ENCODE data around the gene PRKAR1A. TPM values are rescaled to one million over a fixed set of nuclear protein-coding genes. Genes with fewer than 3 reads are reported as not detected.

The PRKAR1A gene
- total and polyA plus RNA-seq, 9 donors, result 137 to 501 (median 375) TPM

DNA sequence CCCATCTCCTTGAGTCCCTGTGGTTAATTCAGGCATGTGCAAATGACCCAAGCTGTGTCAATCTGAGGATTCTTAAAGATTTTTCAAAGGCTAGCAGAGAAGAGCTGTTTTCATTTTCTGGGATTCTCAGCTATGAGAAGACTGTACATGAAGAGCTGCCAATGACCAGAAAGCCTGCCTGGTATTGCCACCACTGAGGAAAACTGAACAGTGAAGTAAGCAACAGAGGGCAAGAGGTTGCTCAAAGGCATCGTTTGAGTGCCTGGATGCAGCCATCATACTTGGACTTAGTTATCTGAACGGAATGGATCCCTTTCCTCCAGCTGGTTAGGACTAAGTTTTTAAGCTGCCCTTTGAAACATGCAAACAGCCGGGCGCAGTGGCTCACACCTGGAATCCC lies 50.5 kb downstream of the PRKAR1A start:
- peaks cover 4% of the 10 kb centered on the region for H3K4me1 ChIP-seq (ENCODE audit: insufficient read depth)
- intact Hi-C loops (cut with DNase I), result no loop called here
- no peaks in the 10 kb centered on the region for H3K9me3 ChIP-seq
- no peak overlapping the region for H3K27ac ChIP-seq
- 68 to 72% (median 72%) methylated on average over 4 of the region's 4 CpGs for WGBS, 3 donors
- no peak for DNase-seq
- H3K36me3 ChIP-seq, result no peaks in the 10 kb centered on the region
- no peaks in the 10 kb centered on the region for H3K27me3 ChIP-seq
- no peak for TF ChIP-seq EP300 (IDR thresholded peaks at IDR 0.05)
- TF ChIP-seq, protein P1, sequence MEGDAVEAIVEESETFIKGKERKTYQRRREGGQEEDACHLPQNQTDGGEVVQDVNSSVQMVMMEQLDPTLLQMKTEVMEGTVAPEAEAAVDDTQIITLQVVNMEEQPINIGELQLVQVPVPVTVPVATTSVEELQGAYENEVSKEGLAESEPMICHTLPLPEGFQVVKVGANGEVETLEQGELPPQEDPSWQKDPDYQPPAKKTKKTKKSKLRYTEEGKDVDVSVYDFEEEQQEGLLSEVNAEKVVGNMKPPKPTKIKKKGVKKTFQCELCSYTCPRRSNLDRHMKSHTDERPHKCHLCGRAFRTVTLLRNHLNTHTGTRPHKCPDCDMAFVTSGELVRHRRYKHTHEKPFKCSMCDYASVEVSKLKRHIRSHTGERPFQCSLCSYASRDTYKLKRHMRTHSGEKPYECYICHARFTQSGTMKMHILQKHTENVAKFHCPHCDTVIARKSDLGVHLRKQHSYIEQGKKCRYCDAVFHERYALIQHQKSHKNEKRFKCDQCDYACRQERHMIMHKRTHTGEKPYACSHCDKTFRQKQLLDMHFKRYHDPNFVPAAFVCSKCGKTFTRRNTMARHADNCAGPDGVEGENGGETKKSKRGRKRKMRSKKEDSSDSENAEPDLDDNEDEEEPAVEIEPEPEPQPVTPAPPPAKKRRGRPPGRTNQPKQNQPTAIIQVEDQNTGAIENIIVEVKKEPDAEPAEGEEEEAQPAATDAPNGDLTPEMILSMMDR (IDR thresholded peaks at IDR 0.05), result no peak
- no peak for TF ChIP-seq POLR2A (IDR thresholded peaks at IDR 0.05)
- no peak overlapping the region for H3K4me3 ChIP-seq

DNA sequence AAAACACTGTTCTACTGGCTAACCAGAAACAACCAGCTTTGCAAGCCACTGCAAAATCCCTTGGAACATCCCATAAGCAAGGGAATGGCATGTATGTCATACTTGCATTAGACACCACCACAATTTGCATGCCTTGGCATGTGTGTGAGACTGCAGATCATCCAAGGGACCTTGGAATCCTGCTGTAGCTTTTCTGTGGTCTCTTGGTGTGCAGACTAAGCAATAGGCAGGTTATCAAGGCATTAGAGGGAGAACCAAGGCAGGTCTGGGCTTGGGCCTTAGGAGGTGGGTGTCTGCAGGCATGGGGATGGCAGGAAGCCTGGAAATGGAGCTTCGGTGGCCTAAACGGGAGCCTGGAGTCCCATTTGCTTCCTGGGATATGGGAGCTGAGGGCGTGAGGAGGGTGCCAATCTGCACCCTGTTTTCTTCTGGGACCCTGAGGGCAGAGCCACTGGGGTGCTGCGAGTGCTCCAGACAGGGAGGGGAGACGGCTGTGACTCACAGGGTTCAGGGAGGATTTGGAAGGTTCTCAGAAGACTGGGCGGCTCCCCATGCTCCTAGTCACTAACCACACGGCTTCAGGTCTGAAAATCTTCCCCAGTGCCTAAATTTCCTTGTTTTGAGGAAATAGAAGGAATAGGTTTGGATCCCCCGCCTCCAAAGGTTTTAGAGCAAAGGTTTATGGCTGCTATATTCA lies 52.3 kb downstream of the PRKAR1A start:
- Histone ChIP-seq H3K27ac (no peak overlapping the region), H3K27me3 (no peaks in the 10 kb centered on the region), H3K36me3 (no peaks in the 10 kb centered on the region), H3K9me3 (no peaks in the 10 kb centered on the region), H3K4me3 (no peak overlapping the region), H3K4me1 (ENCODE audit: insufficient read depth) (peaks cover 4% of the 10 kb centered on the region)
- intact Hi-C loops (cut with DNase I), result no loop called here
- TF ChIP-seq, protein P1 (IDR thresholded peaks at IDR 0.05), result no peak
- TF ChIP-seq EP300 (IDR thresholded peaks at IDR 0.05) (no peak), POLR2A (IDR thresholded peaks at IDR 0.05) (no peak)
- no peak for DNase-seq
- WGBS, 3 donors, result 81 to 88% (median 81%) methylated on average over 8 of the region's 8 CpGs

DNA sequence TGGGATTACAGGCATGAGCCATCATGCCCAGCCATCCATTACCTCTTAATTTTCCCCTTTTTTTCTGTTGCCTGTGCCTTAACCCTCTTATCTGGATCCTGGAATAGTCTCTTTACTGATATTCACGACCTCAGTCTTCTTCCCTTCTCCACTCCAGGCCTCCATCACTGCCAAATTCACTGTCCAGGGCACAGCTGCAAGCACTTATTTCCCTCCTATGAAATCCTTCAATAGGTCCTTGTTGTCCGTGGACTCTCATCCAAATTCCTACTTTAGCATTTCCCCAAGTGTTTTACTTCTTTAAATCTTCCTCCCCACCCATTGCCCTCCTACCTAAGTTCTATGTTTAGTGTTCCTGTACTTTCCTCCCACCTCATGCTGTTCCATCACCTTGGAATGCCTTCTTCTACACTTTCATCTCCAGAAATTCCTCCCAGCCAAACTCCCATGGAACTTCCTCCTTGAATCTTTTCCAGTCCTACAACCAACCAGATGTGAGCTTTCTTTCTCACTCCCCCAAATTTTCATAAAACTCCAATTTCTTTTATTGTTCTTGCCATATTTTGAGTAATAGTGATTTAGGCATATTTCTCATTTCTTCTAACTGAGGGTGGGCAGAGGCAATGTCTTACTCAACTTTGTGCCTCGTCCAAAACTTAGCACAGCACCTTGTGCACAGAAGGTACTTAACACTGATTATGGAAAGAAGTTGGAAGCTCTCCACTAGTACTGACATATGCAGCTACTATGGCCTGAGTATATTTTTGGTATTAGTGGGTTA lies 53.6 kb downstream of the PRKAR1A start:
- Histone ChIP-seq H3K27me3 (no peaks in the 10 kb centered on the region), H3K27ac (no peak overlapping the region)
- 41 to 77% (median 58%) methylated on average over 3 of the region's 3 CpGs for WGBS, 3 donors

DNA sequence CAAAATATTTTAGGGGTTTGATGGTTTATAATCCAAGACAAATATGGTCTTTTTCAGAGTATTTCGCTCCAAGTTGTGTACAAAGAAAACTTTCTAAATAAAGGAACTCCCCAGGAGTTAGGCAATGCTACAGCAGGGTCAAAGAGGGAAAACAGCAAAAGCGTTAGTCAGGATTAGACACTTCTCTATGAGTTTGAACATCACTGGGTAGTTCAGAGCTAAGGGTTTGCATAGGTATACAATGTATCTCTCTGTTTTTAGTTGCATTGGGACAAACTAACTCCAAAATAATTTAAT lies 54.2 kb downstream of the PRKAR1A start:
- TF ChIP-seq EP300 (IDR thresholded peaks at IDR 0.05), result no peak
- no peak for TF ChIP-seq POLR2A (IDR thresholded peaks at IDR 0.05)
- TF ChIP-seq, protein P1 (IDR thresholded peaks at IDR 0.05), result no peak
- 13 to 52% (median 24%) methylated on average over 2 of the region's 2 CpGs for WGBS, 3 donors

More for the DNA sequence above, 53.6 kb downstream of the PRKAR1A start:
- DNase-seq, result no peak
- Histone ChIP-seq H3K4me1 (ENCODE audit: insufficient read depth) (peaks cover 4% of the 10 kb centered on the region), H3K4me3 (no peak overlapping the region), H3K36me3 (no peaks in the 10 kb centered on the region), H3K9me3 (no peaks in the 10 kb centered on the region)
- intact Hi-C loops (cut with DNase I), result no loop called here
- no peak for TF ChIP-seq EP300 (IDR thresholded peaks at IDR 0.05)
- TF ChIP-seq POLR2A (IDR thresholded peaks at IDR 0.05), result no peak
- TF ChIP-seq, protein P1 (IDR thresholded peaks at IDR 0.05), result no peak

More for the DNA sequence above, 54.2 kb downstream of the PRKAR1A start:
- intact Hi-C loops (cut with DNase I), result no loop called here
- no peaks in the 10 kb centered on the region for H3K36me3 ChIP-seq
- no peaks in the 10 kb centered on the region for H3K9me3 ChIP-seq
- no peaks in the 10 kb centered on the region for H3K27me3 ChIP-seq
- DNase-seq, result no peak
- H3K4me1 ChIP-seq (ENCODE audit: insufficient read depth), result peaks cover 4% of the 10 kb centered on the region
- no peak overlapping the region for H3K4me3 ChIP-seq
- no peak overlapping the region for H3K27ac ChIP-seq
